ENCODE data around the gene OSBPL2.

DNA sequence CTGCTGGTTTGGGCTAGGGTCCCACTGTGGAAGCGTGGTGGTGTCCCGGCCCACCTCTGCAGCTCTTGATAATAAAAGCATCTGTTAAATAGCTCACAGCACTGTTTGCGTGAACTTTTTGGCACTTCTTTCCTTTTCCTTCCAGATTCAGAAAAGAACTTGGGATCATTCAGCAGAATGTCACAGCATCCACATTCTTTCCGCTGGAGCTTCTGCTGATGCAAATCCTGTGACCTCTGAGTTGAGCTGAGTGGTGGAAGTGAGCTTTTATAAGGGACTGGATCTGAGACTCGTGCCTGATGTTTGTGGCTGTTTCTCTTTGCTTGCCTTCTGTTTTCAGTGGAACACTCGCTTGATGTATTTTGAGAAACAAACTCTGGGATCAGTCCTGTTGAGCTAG lies 3.9 kb downstream of the OSBPL2 start:
- no peak for TF ChIP-seq POLR2A (IDR thresholded peaks at IDR 0.05)
- TF ChIP-seq, protein P1, sequence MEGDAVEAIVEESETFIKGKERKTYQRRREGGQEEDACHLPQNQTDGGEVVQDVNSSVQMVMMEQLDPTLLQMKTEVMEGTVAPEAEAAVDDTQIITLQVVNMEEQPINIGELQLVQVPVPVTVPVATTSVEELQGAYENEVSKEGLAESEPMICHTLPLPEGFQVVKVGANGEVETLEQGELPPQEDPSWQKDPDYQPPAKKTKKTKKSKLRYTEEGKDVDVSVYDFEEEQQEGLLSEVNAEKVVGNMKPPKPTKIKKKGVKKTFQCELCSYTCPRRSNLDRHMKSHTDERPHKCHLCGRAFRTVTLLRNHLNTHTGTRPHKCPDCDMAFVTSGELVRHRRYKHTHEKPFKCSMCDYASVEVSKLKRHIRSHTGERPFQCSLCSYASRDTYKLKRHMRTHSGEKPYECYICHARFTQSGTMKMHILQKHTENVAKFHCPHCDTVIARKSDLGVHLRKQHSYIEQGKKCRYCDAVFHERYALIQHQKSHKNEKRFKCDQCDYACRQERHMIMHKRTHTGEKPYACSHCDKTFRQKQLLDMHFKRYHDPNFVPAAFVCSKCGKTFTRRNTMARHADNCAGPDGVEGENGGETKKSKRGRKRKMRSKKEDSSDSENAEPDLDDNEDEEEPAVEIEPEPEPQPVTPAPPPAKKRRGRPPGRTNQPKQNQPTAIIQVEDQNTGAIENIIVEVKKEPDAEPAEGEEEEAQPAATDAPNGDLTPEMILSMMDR (IDR thresholded peaks at IDR 0.05), result no peak

All from vagina (tissue), 2 donors.